Stimulated activated CD8-positive, alpha-beta memory T cell treated with anti-CD3 and anti-CD28 coated beads, Interleukin-4, amount 100 ng/mL, for 24 hours (primary cell): ENCODE measurements around the gene AGPAT4.
"Not testable (repeated sequence)": the region's sequence is repeated elsewhere in the genome, so short reads cannot be mapped to it uniquely, and the experiment has no call there.

Experiments
- DNase-seq: peaks from one replicate; pipeline ENCODE4 v3.0.0-alpha.2; 2020; ENCODE audit warnings: low read depth

Gene AGPAT4

DNA sequence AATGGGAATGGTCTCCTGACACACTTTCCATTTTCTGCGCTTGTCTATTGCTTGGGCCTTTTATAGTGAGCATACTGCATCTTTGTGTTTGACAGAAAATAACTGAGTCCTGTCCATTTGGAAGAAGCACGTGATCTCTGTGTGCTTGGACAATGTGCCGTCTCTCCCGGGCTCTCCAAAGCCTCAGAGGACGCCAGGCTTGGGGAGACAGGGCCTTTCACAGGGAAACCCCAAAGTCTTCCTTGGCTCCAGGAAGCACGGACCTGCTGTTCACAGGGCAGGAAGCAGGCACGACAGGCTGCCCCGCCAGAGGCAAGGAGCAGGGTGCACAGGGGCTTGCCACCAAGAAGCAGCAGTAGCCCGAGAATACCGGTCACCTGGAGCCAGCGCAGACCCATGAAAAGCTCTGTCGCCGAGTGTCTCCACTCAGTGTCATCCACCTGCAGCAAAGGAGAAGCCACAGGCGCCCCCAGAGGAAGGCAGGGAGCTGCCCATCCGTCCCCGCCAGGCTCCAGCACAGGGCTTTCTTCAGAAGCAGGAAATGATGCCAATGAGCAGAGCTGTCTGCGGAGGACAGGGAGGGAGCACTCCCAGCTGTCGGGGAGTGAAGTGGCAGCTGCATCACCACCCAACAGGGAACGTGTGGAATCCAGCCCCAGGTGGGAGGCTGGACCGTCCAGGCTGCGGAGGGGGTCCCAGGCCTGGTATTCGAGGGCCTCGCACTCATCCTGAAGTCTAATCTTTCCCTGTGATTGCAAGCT lies 135.1 kb downstream of the AGPAT4 start:
- DNase-seq: no peak

DNA sequence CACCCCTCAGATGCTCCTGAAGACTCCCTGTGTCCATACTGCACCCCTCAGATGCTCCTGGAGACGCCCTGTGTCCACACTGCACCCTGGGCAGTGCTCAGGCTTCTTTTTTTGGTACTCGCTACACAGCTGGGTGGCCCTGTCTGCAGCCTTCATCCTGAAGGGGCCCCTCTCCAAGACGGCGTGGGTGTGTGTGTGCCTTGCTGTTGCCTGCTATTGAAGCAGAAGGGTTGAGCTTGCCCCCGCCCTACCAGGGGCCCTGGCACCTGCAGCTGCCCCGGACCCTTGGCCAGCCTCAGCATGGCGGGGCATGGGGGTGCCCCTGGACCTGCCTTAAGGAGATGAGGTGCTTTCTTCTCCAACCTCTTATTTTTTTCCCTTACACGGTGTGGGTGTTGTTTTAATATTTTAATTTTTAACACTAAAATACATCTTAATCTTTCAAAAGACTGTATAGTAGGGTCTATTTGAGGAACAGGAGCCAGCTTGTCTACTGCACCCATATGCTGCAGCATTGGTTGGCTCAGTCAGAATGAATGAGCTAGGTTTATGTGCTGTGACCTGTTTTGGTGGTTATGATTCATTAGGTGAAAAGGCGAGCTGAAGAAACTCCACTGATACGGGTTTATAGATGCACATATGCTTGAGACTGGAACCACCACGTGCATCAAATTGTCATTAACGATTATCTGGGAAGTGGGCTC lies 135.9 kb downstream of the AGPAT4 start:
- DNase-seq: no peak

GRCh38 chr6:161137320-161137719 lies 136.5 kb downstream of the AGPAT4 start:
- no peak for DNase-seq

GRCh38 chr6:161136655-161137054 lies 137.2 kb downstream of the AGPAT4 start:
- DNase-seq: no peak

- no peak for DNase-seq
Observed at GRCh38 chr6:161135695-161136591, 137.9 kb downstream of the AGPAT4 start.

DNA sequence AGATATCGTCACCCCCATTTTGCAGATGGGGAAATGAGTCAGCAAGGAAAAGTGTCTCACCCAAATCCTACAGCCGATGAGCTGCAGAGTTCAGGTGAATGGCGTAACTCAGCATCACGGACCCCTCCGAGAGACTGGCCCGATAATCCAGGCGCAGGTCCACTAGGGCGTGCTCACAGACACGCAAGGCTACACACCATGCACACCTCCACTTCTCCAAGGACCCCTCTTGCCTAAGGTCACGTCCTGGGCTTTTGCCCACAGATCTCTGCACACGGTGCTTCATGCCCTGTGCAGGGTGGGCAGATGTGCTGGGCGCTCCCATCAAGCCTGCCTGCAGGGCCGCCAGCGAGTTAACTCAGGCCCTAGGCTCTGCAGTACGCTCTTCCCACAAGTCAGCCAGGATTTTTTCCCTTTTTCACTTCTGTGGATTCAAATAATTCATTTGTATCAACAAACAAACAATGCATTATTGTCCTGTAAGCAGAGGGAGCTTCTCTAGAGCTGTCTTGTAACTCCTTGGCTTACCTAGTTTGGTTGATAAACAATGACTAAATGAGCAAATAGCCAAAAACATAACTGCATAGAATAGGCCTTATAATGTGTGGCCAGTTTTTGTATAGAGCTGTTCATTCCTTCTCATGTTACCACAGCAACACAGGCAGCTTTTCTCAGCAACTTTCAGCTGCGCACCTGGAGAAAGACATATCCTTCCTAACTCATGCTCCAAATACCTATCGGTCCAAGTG lies 139.1 kb downstream of the AGPAT4 start:
- no peak for DNase-seq

DNA sequence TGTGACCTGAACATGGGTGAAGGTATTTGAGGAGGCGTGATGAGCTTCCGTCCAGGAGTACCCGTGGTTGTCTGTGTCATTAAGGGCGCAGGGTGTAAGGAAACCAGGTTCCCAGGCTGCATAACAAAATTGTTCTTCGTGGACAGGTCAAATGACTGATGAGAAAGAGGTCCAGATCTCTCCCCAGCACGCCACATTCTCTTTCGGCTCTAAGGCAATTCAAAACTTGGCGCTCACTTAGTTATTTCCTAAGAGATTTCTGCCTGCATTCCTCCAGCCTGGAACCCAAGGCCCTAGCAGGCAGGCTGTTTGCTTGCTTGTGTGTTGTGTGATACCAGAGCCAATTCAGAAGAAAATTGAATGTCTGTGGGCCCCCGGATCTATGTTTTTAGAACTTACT lies 139.9 kb downstream of the AGPAT4 start:
- no peak for DNase-seq

- DNase-seq: no peak
Observed at GRCh38 chr6:161132384-161132783, 141.5 kb downstream of the AGPAT4 start.

DNA sequence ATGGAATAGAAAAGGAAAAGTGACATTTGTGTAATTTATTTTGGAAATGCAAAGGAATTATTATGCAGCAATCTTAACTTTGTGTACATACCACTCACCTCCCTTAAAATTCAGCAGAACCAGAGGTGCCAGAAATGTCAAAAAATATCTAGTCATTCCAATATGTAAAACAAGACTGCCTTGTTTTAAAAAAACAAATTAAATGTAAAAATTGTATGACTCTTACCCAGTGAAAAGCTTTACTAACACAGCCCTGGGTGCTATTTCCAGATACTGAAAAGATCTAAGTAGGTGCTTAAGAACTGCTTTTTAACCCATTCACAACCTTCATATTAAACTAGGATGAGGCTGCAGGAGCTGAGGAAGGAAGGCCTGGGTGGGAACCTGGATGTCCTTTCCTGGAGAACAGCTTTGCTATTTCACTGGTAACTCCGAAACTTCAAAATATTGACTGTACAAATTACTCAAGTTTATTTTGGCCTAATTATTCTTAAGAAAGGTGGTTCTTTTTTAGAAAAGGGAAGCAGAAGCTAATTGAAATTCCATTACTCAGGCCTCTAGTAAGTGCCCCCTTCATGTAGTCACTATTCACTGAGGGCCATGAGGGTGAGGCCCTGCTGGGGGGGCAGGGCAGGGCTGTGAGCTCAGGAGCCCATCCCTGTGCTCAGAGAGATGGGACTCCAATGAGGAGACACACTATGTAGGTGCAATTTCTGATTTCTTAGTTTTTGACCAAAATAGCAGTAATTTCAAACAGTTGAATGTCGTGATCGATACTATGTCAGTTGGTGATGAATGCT lies 142.7 kb downstream of the AGPAT4 start:
- no peak for DNase-seq

GRCh38 chr6:161130541-161130940 lies 143.3 kb downstream of the AGPAT4 start:
- no peak for DNase-seq

DNA sequence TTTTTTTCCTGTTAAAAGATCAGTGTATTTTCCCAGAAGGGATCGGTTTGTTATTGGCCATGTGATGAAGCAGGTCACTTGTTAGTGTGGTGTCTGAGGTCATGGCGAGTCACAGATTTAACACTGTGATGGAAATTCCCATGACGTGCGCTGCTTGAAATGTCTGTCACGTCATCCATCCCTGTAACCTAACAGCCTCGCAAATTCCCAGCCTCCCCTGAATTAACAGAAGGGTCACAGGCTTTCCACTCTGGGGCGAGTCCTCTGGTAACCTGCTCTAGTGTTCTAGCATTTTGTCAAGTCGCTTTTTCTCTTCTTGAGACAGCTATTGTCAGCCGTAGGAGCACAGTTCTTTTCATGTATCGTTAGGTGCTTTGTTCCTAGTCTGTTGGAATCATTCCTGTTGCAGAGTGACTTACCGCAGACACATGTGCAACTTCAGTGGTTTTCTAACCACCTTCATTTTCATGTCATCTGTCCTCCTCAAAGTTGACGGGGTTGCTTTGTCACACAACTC lies 145.1 kb downstream of the AGPAT4 start:
- DNase-seq: no peak

GRCh38 chr6:161128230-161128629 lies 145.6 kb downstream of the AGPAT4 start:
- DNase-seq: no peak

GRCh38 chr6:161127071-161127740 lies 146.7 kb downstream of the AGPAT4 start:
- DNase-seq: no peak

DNA sequence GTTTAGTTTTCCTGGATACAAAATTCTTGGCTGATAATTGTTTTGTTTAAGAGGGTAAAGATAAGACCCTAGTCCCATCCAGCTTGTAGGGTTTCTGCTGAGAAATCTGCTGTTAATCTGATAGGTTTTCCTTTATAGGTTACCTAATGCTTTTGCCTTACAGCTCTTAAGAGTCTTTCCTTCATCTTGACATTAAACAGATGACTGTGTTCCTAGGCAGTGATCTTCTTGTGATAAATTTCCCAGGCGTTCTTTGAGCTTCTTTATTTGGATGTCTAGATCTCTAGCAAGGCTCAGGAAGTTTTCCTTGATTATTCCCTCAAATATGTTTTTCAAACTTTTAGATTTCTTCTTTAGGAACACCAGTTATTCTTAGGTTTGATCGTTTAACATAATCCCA lies 148.3 kb downstream of the AGPAT4 start:
- no peak for DNase-seq

DNA sequence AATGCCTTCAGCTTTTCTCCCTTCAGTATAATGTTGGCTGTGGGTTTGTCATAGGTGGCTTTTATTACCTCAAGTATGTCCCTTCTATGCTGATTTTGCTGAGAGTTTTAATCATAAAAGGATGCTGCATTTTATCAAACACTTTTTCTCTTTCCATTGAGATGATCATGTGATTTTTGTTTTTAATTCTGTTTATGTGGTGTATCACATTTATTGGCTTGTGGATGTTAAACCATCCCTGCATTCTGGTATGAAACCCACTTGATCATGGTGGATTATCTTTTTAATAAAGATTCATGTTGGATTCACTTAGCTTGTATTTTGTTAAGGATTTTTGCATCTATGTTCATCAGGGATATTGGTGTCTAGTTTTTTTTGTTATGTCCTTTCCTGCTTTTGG lies 150.5 kb downstream of the AGPAT4 start:
- DNase-seq: not testable (repeated sequence)

DNA sequence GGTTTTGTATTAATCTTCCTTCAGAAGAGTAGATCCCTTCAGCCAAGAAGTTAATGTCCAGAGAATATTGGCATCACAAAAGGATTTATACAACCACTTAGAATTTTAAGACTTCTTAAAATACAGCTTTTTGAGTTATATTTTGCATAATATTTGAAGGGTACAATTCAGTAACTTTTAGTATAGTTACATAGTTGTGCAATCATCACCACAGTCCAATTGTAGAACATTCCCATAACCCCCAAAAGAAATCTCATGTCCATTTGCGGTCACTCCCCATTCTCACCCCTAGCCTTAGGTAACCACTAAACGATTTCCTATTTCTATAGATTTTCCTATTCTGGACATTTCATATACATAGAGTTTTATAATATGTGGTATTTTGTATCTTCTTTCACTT lies 155.9 kb downstream of the AGPAT4 start:
- DNase-seq: no peak

GRCh38 chr6:161117308-161117707 lies 156.6 kb downstream of the AGPAT4 start:
- DNase-seq: no peak

- DNase-seq: no peak
Observed at GRCh38 chr6:161116554-161116953, 157.3 kb downstream of the AGPAT4 start.

DNA sequence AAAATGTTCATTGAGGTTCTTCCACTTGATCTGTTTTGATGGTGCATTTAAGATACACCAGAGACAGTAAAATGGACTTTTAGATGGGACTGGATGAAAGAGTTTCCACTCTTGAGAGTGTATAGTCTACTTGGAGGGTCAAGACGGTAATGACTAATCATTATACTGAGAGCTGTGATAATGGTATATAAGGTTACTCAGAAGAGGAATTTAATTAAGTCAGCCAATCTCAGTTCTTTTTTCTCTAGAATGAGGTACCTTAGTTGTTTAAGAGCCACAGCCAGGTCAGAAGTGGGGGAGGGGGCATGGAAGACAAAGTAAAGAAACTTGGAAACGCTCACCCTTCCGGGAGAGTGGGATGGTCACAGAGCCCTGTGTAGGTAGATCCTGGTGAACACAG lies 158.4 kb downstream of the AGPAT4 start:
- no peak for DNase-seq

DNA sequence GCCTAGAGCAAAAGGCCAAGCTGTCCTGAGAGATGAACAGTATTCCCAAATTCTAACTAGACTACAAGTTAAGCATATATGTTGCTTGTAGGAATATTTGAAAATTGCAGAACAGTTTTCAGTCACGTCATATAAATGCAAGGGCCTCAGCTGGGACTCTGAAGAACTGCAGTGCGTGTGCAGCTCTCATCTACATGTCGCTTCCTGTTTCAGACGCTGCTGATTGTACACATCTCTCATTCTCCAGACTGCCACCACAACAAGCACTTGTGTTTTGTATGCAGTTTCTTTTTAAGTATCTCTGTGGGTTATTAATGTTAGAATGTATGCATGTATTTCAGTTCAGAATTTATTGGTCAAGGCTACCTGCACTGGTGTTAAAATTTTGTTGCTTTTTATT lies 162.6 kb downstream of the AGPAT4 start:
- no peak for DNase-seq
